Measurements from ENCODE around the gene OXSR1.

- TF ChIP-seq ATF7 (IDR thresholded peaks at IDR 0.05) (no peak), ATF7 (CRISPR knock-in tag; IDR thresholded peaks at IDR 0.05) (no peak), ZNF772 (CRISPR knock-in tag; IDR thresholded peaks at IDR 0.05) (no peak), ZNF205 (CRISPR knock-in tag; IDR thresholded peaks at IDR 0.05) (no peak), SNAPC4 (CRISPR knock-in tag; IDR thresholded peaks at IDR 0.05) (no peak), JUNB (CRISPR knock-in tag; IDR thresholded peaks at IDR 0.05; ENCODE audit: borderline replicate concordance) (no peak), FOXA3 (CRISPR knock-in tag; IDR thresholded peaks at IDR 0.05) (no peak), NR2C2 (CRISPR knock-in tag; IDR thresholded peaks at IDR 0.05; ENCODE audit: borderline replicate concordance) (no peak), ELF1 (CRISPR knock-in tag; IDR thresholded peaks at IDR 0.05) (no peak), ATF1 (CRISPR knock-in tag; IDR thresholded peaks at IDR 0.05) (no peak), ZNF589 (CRISPR knock-in tag; conservative IDR thresholded peaks at IDR 0.05) (no peak), SMAD3 (CRISPR knock-in tag; IDR thresholded peaks at IDR 0.05) (no peak), GABPB1 (CRISPR knock-in tag; IDR thresholded peaks at IDR 0.05) (no peak), RAD21 (CRISPR knock-in tag; IDR thresholded peaks at IDR 0.05) (no peak)
Observed at GRCh38 chr3:38224357-38224756, 59.0 kb downstream of the OXSR1 start.
